DOHH2 (cell line): ENCODE measurements around the gene PTPRN2.

Source experiments
- H3F3A ChIP-seq: fragments of 200-600 bp; sonication (generic), shearing (Covaris generic); 2 replicates; pipeline ENCODE4 v1.6.0; 2016; ENCODE audit warnings: antibody characterized with exemption, mild to moderate bottlenecking; ENCODE audit not compliant: control insufficient read depth, insufficient read depth
- H3K27ac ChIP-seq: fragments of 200-600 bp; sonication (generic); 2 replicates; pipeline ENCODE4 v1.5.1; 2014; ENCODE audit warnings: low read depth, mild to moderate bottlenecking, low read length, moderate library complexity
- H3K27me3 ChIP-seq: fragments of 200-600 bp; sonication (generic); 2 replicates; pipeline ENCODE4 v1.6.1; 2014; ENCODE audit warnings: mild to moderate bottlenecking, low read length, mixed read lengths; ENCODE audit not compliant: control insufficient read depth
- H3K36me3 ChIP-seq: fragments of 200-600 bp; sonication (generic); 2 replicates; pipeline ENCODE4 v1.6.1; 2014; ENCODE audit warnings: mild to moderate bottlenecking, low read length, moderate library complexity, mixed read lengths; ENCODE audit not compliant: control insufficient read depth
- H3K4me1 ChIP-seq: fragments of 200-600 bp; sonication (generic); 2 replicates; pipeline ENCODE4 v1.6.1; 2014; ENCODE audit warnings: mild to moderate bottlenecking, low read length, mixed read lengths; ENCODE audit not compliant: control insufficient read depth
- H3K4me2 ChIP-seq: fragments of 200-600 bp; sonication (generic); 2 replicates; pipeline ENCODE4 v1.6.0; 2014; ENCODE audit warnings: mild to moderate bottlenecking, low read length, moderate library complexity
- H3K4me3 ChIP-seq: fragments of 200-600 bp; sonication (generic); 2 replicates; pipeline ENCODE4 v1.5.1; 2014; ENCODE audit warnings: mild to moderate bottlenecking, low read length, mixed read lengths
- H3K79me2 ChIP-seq: fragments of 200-600 bp; sonication (generic); 2 replicates; pipeline ENCODE4 v1.6.1; 2014; ENCODE audit warnings: mild to moderate bottlenecking, low read length, mixed read lengths; ENCODE audit not compliant: control insufficient read depth
- H3K9me2 ChIP-seq: fragments of 200-600 bp; sonication (generic); replicated peaks from 2 replicates; pipeline ENCODE4 v1.6.1; 2014; ENCODE audit warnings: mild to moderate bottlenecking, low read length, mixed read lengths; ENCODE audit not compliant: control insufficient read depth
- H3K9me3 ChIP-seq: fragments of 200-600 bp; sonication (generic); 2 replicates; pipeline ENCODE4 v1.6.1; 2014; ENCODE audit warnings: antibody characterized with exemption, low read length, mixed read lengths; ENCODE audit not compliant: control insufficient read depth, insufficient read depth
- H4K20me1 ChIP-seq: fragments of 200-600 bp; sonication (generic); 2 replicates; pipeline ENCODE4 v1.6.0; 2014; ENCODE audit warnings: low read depth, mild to moderate bottlenecking, antibody characterized with exemption, low read length, moderate library complexity; ENCODE audit not compliant: control insufficient read depth, insufficient read depth
- EZH2phosphoT487 ChIP-seq: fragments of 200-600 bp; sonication (generic); IDR thresholded peaks from 2 replicates; pipeline ENCODE4 v1.6.1; 2017; ENCODE audit warnings: borderline replicate concordance, mild to moderate bottlenecking, antibody characterized with exemption, low read length, moderate library complexity, mixed read lengths
- TF ChIP-seq, protein P1 (sequence below): fragments of 200-600 bp; sonication (generic); IDR thresholded peaks from one replicate; pipeline ENCODE4 v1.5.1; 2014; ENCODE audit warnings: antibody characterized with exemption, mild to moderate bottlenecking, low read depth, low read length; ENCODE audit not compliant: poor library complexity, severe bottlenecking

Gene PTPRN2

DNA sequence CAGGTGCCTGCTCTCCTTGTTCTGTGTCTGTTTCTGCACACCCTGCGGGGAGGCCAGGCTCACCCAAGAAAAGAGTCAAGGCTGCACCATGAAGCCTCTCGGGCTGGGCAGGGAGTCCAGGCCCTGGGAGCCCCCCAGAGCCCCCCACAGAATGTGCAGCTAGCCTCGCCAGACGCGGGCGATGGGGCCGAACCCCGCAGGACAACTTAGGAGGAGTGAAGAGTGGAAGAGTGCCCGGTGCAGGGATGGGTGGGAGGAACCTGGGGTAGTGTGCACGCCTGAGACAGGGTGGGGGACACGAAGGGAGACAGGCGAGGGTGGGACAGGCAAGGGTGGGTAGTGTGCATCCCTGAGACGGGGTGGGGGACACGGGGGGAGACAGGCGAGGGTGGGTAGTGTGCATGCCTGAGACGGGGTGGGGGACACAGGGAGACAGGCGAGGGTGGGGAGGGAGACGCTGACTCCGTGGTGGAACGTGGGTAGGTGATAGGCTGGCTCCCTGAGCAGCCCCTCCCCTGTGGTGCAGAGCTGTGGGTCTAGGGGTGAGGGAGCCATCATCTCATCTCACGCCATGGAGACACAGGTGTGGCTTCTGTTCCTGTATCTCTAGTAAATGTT is 635.5 kb downstream of the PTPRN2 start:
- Histone ChIP-seq H4K20me1 (no peaks in the 10 kb centered on the region), H3K79me2 (no peaks in the 10 kb centered on the region), H3F3A (no peaks in the 10 kb centered on the region), H3K9me2 (no peaks in the 10 kb centered on the region), H3K27ac (no peak overlapping the region), H3K9me3 (peaks cover 14% of the 10 kb centered on the region; the same call in 1 of the 2 replicates), H3K4me3 (no peak overlapping the region), H3K4me1 (no peaks in the 10 kb centered on the region), H3K36me3 (no peaks in the 10 kb centered on the region), H3K27me3 (no peaks in the 10 kb centered on the region), H3K4me2 (no peak overlapping the region)
- TF ChIP-seq, protein P1, sequence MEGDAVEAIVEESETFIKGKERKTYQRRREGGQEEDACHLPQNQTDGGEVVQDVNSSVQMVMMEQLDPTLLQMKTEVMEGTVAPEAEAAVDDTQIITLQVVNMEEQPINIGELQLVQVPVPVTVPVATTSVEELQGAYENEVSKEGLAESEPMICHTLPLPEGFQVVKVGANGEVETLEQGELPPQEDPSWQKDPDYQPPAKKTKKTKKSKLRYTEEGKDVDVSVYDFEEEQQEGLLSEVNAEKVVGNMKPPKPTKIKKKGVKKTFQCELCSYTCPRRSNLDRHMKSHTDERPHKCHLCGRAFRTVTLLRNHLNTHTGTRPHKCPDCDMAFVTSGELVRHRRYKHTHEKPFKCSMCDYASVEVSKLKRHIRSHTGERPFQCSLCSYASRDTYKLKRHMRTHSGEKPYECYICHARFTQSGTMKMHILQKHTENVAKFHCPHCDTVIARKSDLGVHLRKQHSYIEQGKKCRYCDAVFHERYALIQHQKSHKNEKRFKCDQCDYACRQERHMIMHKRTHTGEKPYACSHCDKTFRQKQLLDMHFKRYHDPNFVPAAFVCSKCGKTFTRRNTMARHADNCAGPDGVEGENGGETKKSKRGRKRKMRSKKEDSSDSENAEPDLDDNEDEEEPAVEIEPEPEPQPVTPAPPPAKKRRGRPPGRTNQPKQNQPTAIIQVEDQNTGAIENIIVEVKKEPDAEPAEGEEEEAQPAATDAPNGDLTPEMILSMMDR = no peak
- no peak for TF ChIP-seq EZH2phosphoT487

DNA sequence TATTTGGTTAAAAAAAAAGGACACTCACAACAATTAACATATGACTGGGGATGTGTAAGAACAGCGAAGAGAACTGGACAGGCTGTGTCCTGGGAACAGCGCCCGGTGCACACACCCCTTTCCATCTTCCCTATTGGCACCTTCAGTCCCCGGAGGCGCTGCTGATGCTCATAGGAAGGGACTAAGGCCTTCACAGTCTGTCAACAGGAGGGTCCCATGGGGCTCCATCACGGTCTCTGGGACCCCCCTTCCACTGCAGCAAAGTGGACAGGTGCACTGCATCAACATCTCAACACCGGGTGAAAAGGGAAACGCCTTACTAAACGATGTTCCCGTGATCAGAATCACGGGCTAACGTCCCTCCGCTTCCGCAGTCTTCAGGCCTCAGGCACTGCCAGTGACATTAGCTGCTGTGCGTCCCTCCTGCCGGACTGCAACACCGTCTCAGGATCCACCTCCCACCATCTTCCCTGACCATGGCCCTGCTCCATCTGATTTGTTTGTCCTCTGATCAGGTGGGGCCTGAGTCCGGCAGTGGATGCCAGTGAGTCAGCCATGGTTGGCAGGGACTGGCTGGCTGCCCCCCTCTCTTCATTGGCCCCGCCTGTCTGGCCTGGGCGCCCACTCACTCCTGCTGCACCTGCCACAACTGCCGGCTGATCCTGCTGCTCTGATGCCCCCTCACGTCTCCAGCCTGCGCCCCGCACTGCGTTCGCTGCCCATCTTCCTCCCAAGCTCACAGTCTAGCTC is 636.1 kb downstream of the PTPRN2 start:
- Histone ChIP-seq H3K9me3 (peaks cover 20% of the 10 kb centered on the region; the same call in 1 of the 2 replicates), H3K4me3 (no peak overlapping the region), H3K9me2 (no peaks in the 10 kb centered on the region), H3K4me1 (no peaks in the 10 kb centered on the region), H3K36me3 (no peaks in the 10 kb centered on the region), H3K4me2 (no peak overlapping the region), H3F3A (no peaks in the 10 kb centered on the region), H3K27me3 (no peaks in the 10 kb centered on the region), H4K20me1 (no peaks in the 10 kb centered on the region), H3K27ac (no peak overlapping the region), H3K79me2 (no peaks in the 10 kb centered on the region)
- TF ChIP-seq, protein P1 = no peak
- no peak for TF ChIP-seq EZH2phosphoT487

DNA sequence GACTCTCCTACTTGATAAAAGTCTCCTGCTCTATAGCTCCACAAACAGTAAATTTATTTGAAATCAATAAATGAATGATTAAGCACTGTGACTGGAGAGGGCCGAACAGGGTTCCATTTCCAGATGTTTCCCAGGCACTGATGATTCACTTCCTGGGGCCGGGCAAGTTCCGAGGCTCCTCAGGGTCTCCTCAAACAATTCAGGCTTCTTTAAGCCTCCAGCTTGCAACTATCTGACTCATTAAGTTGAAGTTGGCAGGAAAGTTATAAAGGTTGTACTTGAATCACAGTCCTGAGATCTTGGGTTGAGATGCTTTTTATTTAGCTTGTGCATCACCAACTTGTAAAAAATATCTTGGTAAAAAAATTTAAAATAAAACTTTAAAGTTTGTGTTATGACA is 637.9 kb downstream of the PTPRN2 start:
- Histone ChIP-seq H3K79me2 (no peaks in the 10 kb centered on the region), H3F3A (no peaks in the 10 kb centered on the region), H3K27ac (no peak overlapping the region), H3K4me3 (no peak overlapping the region), H3K4me1 (no peaks in the 10 kb centered on the region), H3K4me2 (no peak overlapping the region), H3K27me3 (no peaks in the 10 kb centered on the region), H4K20me1 (no peaks in the 10 kb centered on the region), H3K9me3 (peaks cover 34% of the 10 kb centered on the region; the same call in 1 of the 2 replicates), H3K36me3 (no peaks in the 10 kb centered on the region), H3K9me2 (no peaks in the 10 kb centered on the region)
- TF ChIP-seq, protein P1 = no peak
- TF ChIP-seq EZH2phosphoT487 = no peak
